NCI-H1436 (cell line): Measurements from ENCODE around the gene ART5.
"Not testable (repeated sequence)": the region's sequence is repeated elsewhere in the genome, so short reads cannot be mapped to it uniquely, and the experiment has no call there.

Source experiments
- DNase-seq: peaks from one replicate; lab custom pipeline; 2025; lab: John Stamatoyannopoulos, UW

Gene ART5

GRCh38 chr11:3658252-3658651 is 16.5 kb upstream of the ART5 start:
- no peak for DNase-seq

GRCh38 chr11:3657331-3657730 is 15.5 kb upstream of the ART5 start:
- DNase-seq = not testable (repeated sequence)

- DNase-seq = no peak
Observed at GRCh38 chr11:3655547-3655946, 13.8 kb upstream of the ART5 start.

- DNase-seq = not testable (repeated sequence)
Observed at GRCh38 chr11:3652514-3652913, 10.7 kb upstream of the ART5 start.

GRCh38 chr11:3649374-3649773 is 7.6 kb upstream of the ART5 start:
- DNase-seq = not testable (repeated sequence)

DNA sequence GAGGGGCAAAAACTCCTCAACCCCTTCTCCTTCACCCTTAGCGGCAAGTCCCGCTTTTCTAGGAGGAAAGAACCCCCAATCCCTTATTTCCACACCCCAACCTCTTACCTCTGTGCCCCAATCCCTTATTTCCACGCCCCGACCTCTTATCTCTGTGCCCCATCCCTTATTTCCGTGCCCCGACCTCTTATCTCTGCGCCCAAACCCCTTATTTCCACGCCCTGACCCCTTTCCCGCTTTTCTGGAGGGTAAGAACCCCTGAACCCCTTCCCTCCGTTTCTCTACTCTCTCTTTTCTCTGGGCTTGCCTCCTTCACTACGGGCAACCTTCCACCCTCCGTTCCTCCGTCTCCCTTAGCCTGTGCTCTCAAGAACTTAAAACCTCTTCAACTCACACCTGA is 7.1 kb upstream of the ART5 start:
- not testable (repeated sequence) for DNase-seq

- DNase-seq = no peak
Observed at GRCh38 chr11:3645552-3645951, 3.8 kb upstream of the ART5 start.

GRCh38 chr11:3644817-3645235 is 3.0 kb upstream of the ART5 start, which contains the start of gene ART1:
TSS of gene ART1 (plus strand) at chr11:3645128. CDS start at chr11:3659214, 14,086 bp downstream.
- no peak for DNase-seq

- not testable (repeated sequence) for DNase-seq
Observed at GRCh38 chr11:3643102-3643546, 1.3 kb upstream of the ART5 start.

DNA sequence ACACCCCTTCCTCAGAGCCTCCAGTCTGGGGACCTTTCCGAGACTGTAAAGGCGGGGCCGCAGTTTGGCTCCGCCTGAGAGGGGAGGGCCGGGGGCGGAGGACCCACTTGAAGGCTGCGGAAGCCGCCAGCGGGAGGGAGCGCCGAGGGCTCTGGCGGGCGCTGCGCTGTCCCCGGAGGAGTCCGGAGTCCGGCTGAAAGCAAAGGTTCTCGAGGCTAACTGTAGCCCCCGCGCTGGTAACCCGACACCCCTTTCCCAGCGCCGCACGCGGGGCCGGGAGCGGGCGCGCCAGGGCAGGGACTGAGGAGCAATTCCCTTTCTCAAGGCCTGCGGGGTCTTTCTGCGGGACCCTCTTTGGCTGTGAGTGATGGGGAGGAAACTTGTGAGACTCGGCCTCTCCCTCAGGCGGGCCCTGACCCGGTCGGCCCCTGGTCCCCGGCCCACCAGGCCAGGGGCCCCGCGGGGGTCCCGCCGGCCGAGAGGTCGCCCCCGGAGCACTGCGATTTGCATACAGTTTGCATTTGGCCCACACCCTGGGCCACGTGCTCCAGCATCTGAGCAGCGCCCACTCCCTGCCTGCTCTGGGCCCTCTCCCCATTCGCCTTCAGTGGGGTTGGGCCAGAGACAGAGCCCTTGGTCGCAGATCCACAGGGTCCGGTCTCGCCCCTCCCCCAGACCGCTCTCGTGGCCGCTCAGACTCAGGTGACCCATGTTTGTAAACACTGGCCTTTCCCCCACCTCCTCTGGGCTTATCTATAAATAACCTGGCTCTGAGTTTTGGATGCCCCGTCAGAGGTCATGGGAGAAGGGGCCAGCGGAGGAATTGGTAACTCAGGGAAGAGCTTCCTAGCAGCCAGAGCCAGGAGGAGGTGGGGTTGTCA is 519 bp upstream of the ART5 start:
- peak; percentile 56 for DNase-seq

DNA sequence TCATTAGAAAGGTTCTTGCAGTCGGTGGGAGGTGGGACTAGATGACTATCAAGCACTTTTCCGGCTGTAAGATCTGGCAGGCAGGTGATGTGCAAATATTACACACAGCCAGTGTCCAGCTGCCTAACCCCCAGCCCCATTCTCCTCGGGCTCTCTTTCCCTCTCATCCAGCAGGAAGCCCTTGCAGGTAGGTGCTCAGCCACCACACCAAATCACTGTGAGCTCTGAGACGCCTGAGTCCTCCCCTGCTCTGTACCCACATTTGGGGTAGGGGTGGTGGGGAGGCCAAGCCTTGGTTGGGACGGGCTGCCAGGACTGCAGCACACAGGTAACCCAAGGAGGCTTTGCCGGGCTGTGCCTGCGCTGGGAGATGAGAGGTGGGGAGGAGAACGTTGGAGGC is 601 bp downstream of the ART5 start:
- no peak for DNase-seq

- DNase-seq = no peak
Observed at GRCh38 chr11:3639841-3640240, 2.0 kb downstream of the ART5 start.

DNA sequence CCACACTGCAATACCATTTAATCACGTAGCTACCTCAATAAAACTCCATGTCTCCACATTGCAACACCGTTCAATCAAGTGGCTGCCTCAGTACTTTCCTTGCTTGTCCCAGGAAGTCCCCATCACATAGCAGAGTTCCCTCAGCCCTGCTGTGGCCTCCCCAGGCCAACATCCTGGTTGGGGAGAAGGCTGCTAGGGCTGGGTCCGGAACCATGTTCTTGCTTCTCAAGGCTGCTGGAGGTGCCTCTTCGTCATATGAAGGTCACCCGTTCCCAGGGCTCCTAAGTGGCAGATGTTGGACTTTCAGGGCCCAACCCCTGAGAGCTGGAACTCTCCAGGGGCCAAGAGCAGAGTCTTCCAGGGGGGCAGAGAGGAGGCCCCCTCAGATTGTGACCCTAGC is 3.3 kb downstream of the ART5 start:
- no peak for DNase-seq

- DNase-seq = no peak
Observed at GRCh38 chr11:3637201-3637600, 4.6 kb downstream of the ART5 start.

DNA sequence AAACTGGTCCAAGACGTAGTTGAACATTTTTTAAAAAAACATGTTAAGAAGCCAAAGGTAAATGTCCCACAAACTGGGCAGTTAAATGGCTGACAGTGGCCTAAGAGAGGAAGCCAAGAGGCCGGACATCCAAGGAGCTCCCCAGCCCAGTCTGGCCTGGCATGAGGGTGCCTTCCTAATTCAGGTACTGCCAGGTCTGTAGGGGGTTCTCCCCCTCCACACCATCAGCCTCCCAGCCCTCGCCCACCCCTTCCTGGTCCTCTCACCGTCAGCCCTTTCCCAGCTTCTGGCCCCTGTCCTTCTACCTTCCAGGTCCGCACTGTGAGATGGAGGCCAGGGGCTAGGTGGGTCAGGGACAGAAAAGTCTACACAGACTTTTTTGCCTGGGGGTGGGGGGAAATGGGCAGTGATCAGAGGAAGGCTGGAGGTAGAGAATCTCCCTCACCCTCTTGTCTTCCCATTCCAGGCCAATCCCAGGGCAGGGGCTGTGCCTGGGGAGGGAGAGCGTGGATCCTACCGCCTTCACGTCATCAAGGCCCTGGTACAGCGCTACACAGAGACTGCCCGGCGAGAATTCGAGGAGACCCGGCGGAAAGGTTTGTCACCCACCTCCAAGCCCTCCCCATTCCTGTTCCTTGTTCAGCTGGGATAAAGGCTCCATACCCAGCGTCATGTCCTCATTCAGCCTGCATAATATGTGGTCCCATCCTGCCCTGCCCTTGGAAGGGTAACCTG is 6.0 kb downstream of the ART5 start:
- no peak for DNase-seq

- no peak for DNase-seq
Observed at GRCh38 chr11:3632070-3632660, 9.6 kb downstream of the ART5 start.

GRCh38 chr11:3631331-3631730 is 10.5 kb downstream of the ART5 start:
- DNase-seq = no peak

- no peak for DNase-seq
Observed at GRCh38 chr11:3627291-3627690, 14.5 kb downstream of the ART5 start.

DNA sequence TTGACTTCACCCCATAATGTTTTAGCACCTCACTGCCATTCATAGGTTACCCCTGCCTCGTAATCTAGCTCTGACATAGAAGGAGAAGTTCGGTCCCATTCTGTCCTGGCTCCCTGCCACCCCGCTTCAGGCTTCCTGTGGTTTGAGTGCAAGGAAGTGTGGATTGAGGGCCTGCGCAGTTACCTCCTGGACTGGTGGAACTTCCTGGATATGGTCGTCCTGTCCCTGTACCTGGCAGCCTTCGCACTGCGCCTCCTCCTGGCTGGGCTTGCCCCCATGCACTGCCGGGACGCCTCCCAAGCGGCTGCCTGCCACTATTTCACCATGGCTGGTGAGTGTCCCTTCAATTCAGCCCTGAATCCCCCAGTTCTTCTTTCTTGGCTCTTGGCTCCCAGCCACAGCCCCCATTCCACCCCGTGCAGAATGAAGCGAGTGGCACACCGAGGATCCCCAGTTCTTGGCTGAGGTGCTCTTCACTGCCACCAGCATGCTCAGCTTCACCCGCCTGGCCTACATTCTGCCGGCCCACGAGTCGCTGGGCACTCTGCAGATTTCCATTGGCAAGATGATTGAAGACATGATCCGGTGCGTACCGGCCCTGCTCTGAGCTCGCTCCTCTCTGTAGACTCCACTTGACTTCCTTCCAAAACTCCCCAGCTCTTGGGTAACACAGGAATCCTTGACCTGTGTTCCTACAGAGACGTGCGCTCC is 15.4 kb downstream of the ART5 start:
- no peak for DNase-seq

DNA sequence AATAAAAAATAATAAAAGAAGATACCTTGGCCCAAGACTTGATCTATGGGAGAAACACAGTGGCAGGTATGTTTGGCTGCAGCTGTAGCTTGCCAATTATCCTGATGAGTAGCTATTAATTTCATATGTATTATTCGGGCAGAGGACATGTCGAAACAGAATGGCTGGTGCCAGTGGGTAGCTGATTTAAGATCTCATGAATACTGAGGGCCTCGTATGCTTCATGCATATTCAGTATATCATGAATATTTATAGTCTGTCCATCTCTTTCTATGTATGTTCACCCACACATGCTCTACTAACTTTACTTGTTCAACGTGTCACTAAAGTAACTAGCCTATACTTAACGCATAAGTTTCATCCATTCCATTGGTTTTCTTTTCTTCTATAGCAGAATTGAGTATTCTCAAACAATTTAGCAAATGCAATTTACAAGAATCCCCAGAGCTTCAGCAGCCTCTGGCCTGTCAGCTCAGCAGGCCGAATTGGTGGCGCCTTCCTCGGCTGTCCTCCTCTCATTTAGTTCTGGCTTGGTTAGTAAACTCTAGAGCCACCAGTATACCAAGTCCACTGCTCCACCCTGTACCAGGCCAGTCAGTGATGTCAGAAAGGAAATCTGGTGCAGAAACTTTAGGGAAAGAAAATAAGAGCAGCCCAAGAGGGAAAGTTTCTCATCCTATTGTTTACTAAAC is 17.9 kb downstream of the ART5 start:
- no peak for DNase-seq

DNA sequence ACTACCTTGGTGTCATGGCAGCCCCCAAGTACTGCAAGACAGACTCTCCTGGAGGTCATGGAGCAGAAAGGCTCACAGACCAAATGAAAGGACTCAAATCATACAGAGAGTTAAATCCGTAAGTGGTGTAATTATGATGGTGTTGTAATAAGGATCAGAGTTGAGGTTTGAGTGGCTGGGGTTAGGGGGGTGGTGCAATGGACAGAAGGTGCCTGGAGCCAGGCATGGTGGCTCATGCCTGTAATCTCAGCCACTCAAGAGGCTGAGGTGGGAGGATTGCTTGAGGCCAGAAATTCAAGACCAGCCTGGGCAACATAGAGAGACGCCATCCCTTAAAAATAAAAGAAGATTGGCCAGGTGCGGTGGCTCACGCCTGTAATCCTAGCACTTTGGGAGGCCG is 18.7 kb downstream of the ART5 start:
- no peak for DNase-seq
